Lower lobe of right lung (tissue), 2 donors: ENCODE measurements around the gene ZNF574. TPM values are rescaled to one million over a fixed set of nuclear protein-coding genes. Genes with fewer than 3 reads are reported as not detected.

Source experiments
- ATAC-seq, 2 donors: fragments of 200-7000 bp; cut with Tn5 transposase; one replicate each; pipeline ENCODE4 v1.9.1; 2020 to 2022; ENCODE audit warnings: mild to moderate bottlenecking in 2 of 2, moderate library complexity in 2 of 2
- DNase-seq: peaks from one replicate; pipeline ENCODE4 v3.0.0-alpha.2; 2020
- H3K27ac ChIP-seq: fragments of 200-600 bp; one replicate; pipeline ENCODE4 v1.8.0; 2022
- H3K27me3 ChIP-seq: fragments of 200-600 bp; one replicate; pipeline ENCODE4 v1.8.0; 2022; ENCODE audit warnings: low read depth
- H3K36me3 ChIP-seq: fragments of 200-600 bp; one replicate; pipeline ENCODE4 v1.8.0; 2022; ENCODE audit warnings: mild to moderate bottlenecking
- H3K4me1 ChIP-seq: fragments of 200-600 bp; one replicate; pipeline ENCODE4 v1.8.0; 2022
- H3K4me3 ChIP-seq: fragments of 200-600 bp; one replicate; pipeline ENCODE4 v1.8.0; 2022; ENCODE audit warnings: mild to moderate bottlenecking
- H3K9me3 ChIP-seq: fragments of 200-600 bp; one replicate; pipeline ENCODE4 v1.8.0; 2022
- CTCF ChIP-seq: fragments of 200-600 bp; IDR thresholded peaks from one replicate; pipeline ENCODE4 v1.8.0; 2022; ENCODE audit warnings: antibody characterized with exemption, mild to moderate bottlenecking
- intact Hi-C: fragments of 100-400 bp; cut with DNase I; formaldehyde crosslinking; loops from one replicate; pipeline ENCODE4 v1.11.0; 2022
- total RNA-seq: library from RNA; stranded (reverse); fragmentation: NEBNext Ultra II Directional; extraction: Animal tissue kit (Norgen Biotek cat#: 25700); gene quantifications from one replicate; pipeline ENCODE4 v1.2.1, GENCODE V29; 2021
- donor health status: DM: no; HTN: yes; CAD: no; lungs with severe emphysema.

The ZNF574 gene
- total RNA-seq, 1 donor from 2014 or later = 11.8 TPM

GRCh38 chr19:42121036-42121621, 45.2 kb downstream of the ZNF574 start:
- Histone ChIP-seq H3K4me3 (no peak overlapping the region), H3K4me1 (peaks cover 7% of the 10 kb centered on the region), H3K36me3 (no peaks in the 10 kb centered on the region), H3K9me3 (no peaks in the 10 kb centered on the region), H3K27me3 (peaks cover 7% of the 10 kb centered on the region), H3K27ac (no peak overlapping the region)
- ATAC-seq (peak; percentile 9 to 16), DNase-seq (no peak)
- no peak for TF ChIP-seq CTCF
- intact Hi-C loops = no loop called here

- no peaks in the 10 kb centered on the region for H3K9me3 ChIP-seq
- DNase-seq (peak; percentile 64), ATAC-seq (peak; percentile 68)
- H3K4me1 ChIP-seq = peaks cover 7% of the 10 kb centered on the region
- H3K27me3 ChIP-seq = peaks cover 7% of the 10 kb centered on the region
- no peaks in the 10 kb centered on the region for H3K36me3 ChIP-seq
- TF ChIP-seq CTCF = no peak
- intact Hi-C loops = no loop called here
- H3K4me3 ChIP-seq = no peak overlapping the region
- H3K27ac ChIP-seq = no peak overlapping the region
Observed at GRCh38 chr19:42121656-42122069, 45.7 kb downstream of the ZNF574 start.

GRCh38 chr19:42122691-42123607, 47.0 kb downstream of the ZNF574 start:
- Histone ChIP-seq H3K36me3 (no peaks in the 10 kb centered on the region), H3K27ac (no peak overlapping the region), H3K9me3 (no peaks in the 10 kb centered on the region), H3K4me3 (no peak overlapping the region), H3K27me3 (peaks cover 7% of the 10 kb centered on the region), H3K4me1 (peaks cover 7% of the 10 kb centered on the region)
- intact Hi-C loops = no loop called here
- TF ChIP-seq CTCF = no peak
- DNase-seq (no peak), ATAC-seq (peak in 1 of 2 donors; percentile 4)

- intact Hi-C loops = no loop called here
- Histone ChIP-seq H3K36me3 (no peaks in the 10 kb centered on the region), H3K27ac (no peak overlapping the region), H3K4me1 (peaks cover 7% of the 10 kb centered on the region), H3K27me3 (peaks cover 7% of the 10 kb centered on the region), H3K9me3 (no peaks in the 10 kb centered on the region), H3K4me3 (no peak overlapping the region)
- DNase-seq (no peak), ATAC-seq (no peak)
- no peak for TF ChIP-seq CTCF
Observed at GRCh38 chr19:42123765-42124164, 47.8 kb downstream of the ZNF574 start.

GRCh38 chr19:42124386-42124901, 48.5 kb downstream of the ZNF574 start:
- Histone ChIP-seq H3K27ac (no peak overlapping the region), H3K27me3 (peaks cover 7% of the 10 kb centered on the region), H3K36me3 (no peaks in the 10 kb centered on the region), H3K4me1 (peaks cover 7% of the 10 kb centered on the region), H3K9me3 (no peaks in the 10 kb centered on the region), H3K4me3 (no peak overlapping the region)
- ATAC-seq (no peak), DNase-seq (no peak)
- intact Hi-C loops = no loop called here
- no peak for TF ChIP-seq CTCF
